Common myeloid progenitor, CD34-positive (primary cell): Measurements from ENCODE around the gene ZBTB12.

Source experiments
- CTCF ChIA-PET: fragments of 350-600 bp; sonication (Branson Sonifier 250); formaldehyde crosslinking; loops from one replicate; lab custom pipeline; 2021; ENCODE audit warnings: antibody characterized with exemption; lab: Charles Lee
- POLR2A ChIA-PET: fragments of 350-600 bp; sonication (Branson Sonifier 250); formaldehyde crosslinking; loops from one replicate; lab custom pipeline; 2021; ENCODE audit warnings: antibody characterized with exemption; lab: Charles Lee
- DNase-seq, 3 donors: peaks; one replicate each; pipeline versions ENCODE4 v3.0.0 to v3.0.0-alpha.2; 2013
- H3K27ac ChIP-seq, 2 experiments: 1 replicate in 1 of 2; 2 replicates in 1 of 2; pipeline ENCODE4 v1.7.0; 2013; ENCODE audit warnings: inconsistent platforms in 2 of 2, low read length in 2 of 2, mild to moderate bottlenecking in 2 of 2, low read depth in 1 of 2, moderate library complexity in 1 of 2; ENCODE audit not compliant: severe bottlenecking in 2 of 2, insufficient read depth in 1 of 2, poor library complexity in 1 of 2
- H3K27me3 ChIP-seq, 5 experiments: replicated peaks in 2 of 5; 1 replicate in 3 of 5; 2 replicates in 2 of 5; pipeline versions ENCODE4 v1.6.1 to v1.7.0; 2013; ENCODE audit warnings: low read length in 4 of 5, mild to moderate bottlenecking in 2 of 5, moderate library complexity in 2 of 5, inconsistent platforms in 1 of 5; ENCODE audit not compliant: insufficient read depth in 5 of 5, control insufficient read depth in 4 of 5
- H3K36me3 ChIP-seq, 4 experiments: 1 replicate in 2 of 4; 2 replicates in 2 of 4; pipeline versions ENCODE4 v1.6.1 to v1.7.0; 2013; ENCODE audit warnings: low read length in 3 of 4, control low read depth in 1 of 4, mild to moderate bottlenecking in 1 of 4; ENCODE audit not compliant: control insufficient read depth in 4 of 4, insufficient read depth in 4 of 4
- H3K4me1 ChIP-seq, 4 experiments: 1 replicate in 3 of 4; 2 replicates in 1 of 4; pipeline versions ENCODE4 v1.6.1 to v1.7.1; 2013; ENCODE audit warnings: low read length in 3 of 4, mild to moderate bottlenecking in 3 of 4, control low read depth in 1 of 4, inconsistent platforms in 1 of 4, moderate library complexity in 1 of 4; ENCODE audit not compliant: control insufficient read depth in 4 of 4, insufficient read depth in 4 of 4; ENCODE audit errors: control extremely low read depth in 1 of 4
- H3K4me3 ChIP-seq, 7 experiments: 1 replicate in 4 of 7; 2 replicates in 3 of 7; pipeline versions ENCODE4 v1.5.1 to v1.7.0; 2013; ENCODE audit warnings: mild to moderate bottlenecking in 7 of 7, low read length in 6 of 7, moderate library complexity in 6 of 7, inconsistent platforms in 2 of 7, low read depth in 2 of 7, control low read depth in 1 of 7; ENCODE audit not compliant: insufficient read depth in 4 of 7, control insufficient read depth in 1 of 7; ENCODE audit errors: extremely low read depth in 1 of 7
- H3K9me3 ChIP-seq, 5 experiments: 1 replicate in 4 of 5; 2 replicates in 1 of 5; pipeline versions ENCODE4 v1.6.1 to v1.7.1; 2013; ENCODE audit warnings: low read length in 4 of 5, mild to moderate bottlenecking in 2 of 5, inconsistent platforms in 1 of 5, low read depth in 1 of 5, moderate library complexity in 1 of 5; ENCODE audit not compliant: control insufficient read depth in 4 of 5, insufficient read depth in 2 of 5; ENCODE audit errors: control extremely low read depth in 1 of 5
- WGBS: methylation state at CpG from one replicate; pipeline ENCODE4 v1.1.5; 2013; ENCODE audit not compliant: insufficient coverage; 5-methylcytosine and 5-hydroxymethylcytosine counted together

The ZBTB12 gene

DNA sequence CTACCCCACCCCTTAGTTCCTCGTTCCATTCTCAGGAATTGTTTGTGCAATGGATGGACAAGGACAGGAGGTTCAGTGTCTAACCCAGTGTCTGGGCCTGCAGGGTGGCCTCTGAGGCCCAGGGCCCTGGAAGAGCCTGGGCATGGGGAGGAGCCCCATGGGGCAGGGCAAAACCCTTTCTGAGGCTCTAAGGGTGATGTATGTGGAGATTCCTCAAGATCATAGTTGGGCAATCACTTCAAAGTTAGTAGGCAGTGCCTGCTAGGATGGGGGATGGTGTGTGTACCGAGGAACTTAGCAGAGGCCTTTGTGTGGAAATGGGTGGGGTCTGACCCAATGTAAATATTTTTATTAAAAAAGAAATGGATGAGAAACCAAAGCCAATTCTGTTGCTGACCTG, 18.9 kb upstream of the ZBTB12 start:
- 92% methylated on average over 2 of the region's 2 CpGs for WGBS
- no peak for DNase-seq
- Histone ChIP-seq H3K27me3 (no peaks in the 10 kb centered on the region), H3K27ac (no peak overlapping the region), H3K4me1 (no peaks in the 10 kb centered on the region), H3K4me3 (no peak overlapping the region), H3K36me3 (no peaks in the 10 kb centered on the region), H3K9me3 (no peaks in the 10 kb centered on the region)
- ChIA-PET CTCF (interaction anchor here (1.4 to 5.4 kb wide), 4 partner anchors 17 to 82 kb away, joined by 3 to 24 read pairs (median 16); no protein-coding TSS in a partner anchor), POLR2A (interaction anchor here (0.6 kb wide), 1 partner anchor 1708 kb away, joined by 5 read pairs; no protein-coding TSS in a partner anchor)

- DNase-seq, result no peak
- no peaks in the 10 kb centered on the region for H3K27me3 ChIP-seq
- WGBS, result 94% methylated on average over 5 of the region's 6 CpGs
- H3K27ac ChIP-seq, result no peak overlapping the region
- no peaks in the 10 kb centered on the region for H3K36me3 ChIP-seq
- peaks cover 0 to 1% (median 0%) of the 10 kb centered on the region in 4 experiments for H3K4me1 ChIP-seq
- ChIA-PET CTCF (interaction anchor here (2.8 to 4.4 kb wide), 2 partner anchors 16 to 32 kb away, joined by 12 to 24 read pairs; no protein-coding TSS in a partner anchor), POLR2A (interaction anchor here (0.6 kb wide), 1 partner anchor 16 kb away, joined by 3 read pairs; no protein-coding TSS in a partner anchor)
- no peak overlapping the region for H3K4me3 ChIP-seq
- no peaks in the 10 kb centered on the region for H3K9me3 ChIP-seq
Observed at GRCh38 chr6:31919624-31920303, 17.9 kb upstream of the ZBTB12 start.

- POLR2A ChIA-PET, result no interaction called here
- no peak for DNase-seq
- CTCF ChIA-PET, result interaction anchor here (1.0 to 1.5 kb wide), 3 partner anchors 9 to 34 kb away, joined by 3 to 4 read pairs (median 3); no protein-coding TSS in a partner anchor
Observed at GRCh38 chr6:31918069-31918720, 16.3 kb upstream of the ZBTB12 start.

DNA sequence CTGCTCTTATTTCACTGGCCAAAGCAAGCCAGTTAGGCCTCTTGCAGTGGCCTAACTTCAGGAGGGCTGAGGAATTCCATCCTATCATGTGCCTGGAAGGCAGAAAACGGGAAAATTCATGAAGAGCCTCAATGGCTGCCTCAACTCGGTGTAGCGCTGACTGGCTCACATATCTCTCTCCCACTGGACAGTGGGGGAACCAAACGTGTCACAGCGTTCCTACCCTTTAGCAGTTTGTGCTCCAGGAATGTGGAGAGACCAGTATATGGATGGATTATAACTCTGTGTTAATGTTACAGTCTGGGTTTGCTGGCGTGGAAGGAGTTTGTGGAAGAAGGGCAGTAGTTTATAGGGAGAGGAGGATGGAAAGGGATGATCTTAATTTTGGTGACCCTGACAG, 13.9 kb upstream of the ZBTB12 start:
- Histone ChIP-seq H3K9me3 (no peaks in the 10 kb centered on the region), H3K4me3 (no peak overlapping the region), H3K27ac (no peak overlapping the region), H3K27me3 (no peaks in the 10 kb centered on the region), H3K4me1 (peaks cover 0 to 3% (median 0%) of the 10 kb centered on the region in 4 experiments), H3K36me3 (no peaks in the 10 kb centered on the region)
- ChIA-PET CTCF (no interaction called here), POLR2A (no interaction called here)
- no peak for DNase-seq
- 100% methylated on average over 2 of the region's 6 CpGs for WGBS

More at GRCh38 chr6:31918069-31918720, 16.3 kb upstream of the ZBTB12 start:
- H3K36me3 ChIP-seq, result no peaks in the 10 kb centered on the region
- 100% methylated on average over 2 of the region's 8 CpGs for WGBS
- no peak overlapping the region for H3K27ac ChIP-seq
- H3K27me3 ChIP-seq, result no peaks in the 10 kb centered on the region
- H3K9me3 ChIP-seq, result no peaks in the 10 kb centered on the region
- peaks cover 0 to 3% (median 0%) of the 10 kb centered on the region in 4 experiments for H3K4me1 ChIP-seq
- H3K4me3 ChIP-seq, result no peak overlapping the region

- ChIA-PET POLR2A (no interaction called here), CTCF (no interaction called here)
- H3K4me1 ChIP-seq, result peaks cover 0 to 3% (median 0%) of the 10 kb centered on the region in 4 experiments
- DNase-seq, result no peak
- H3K4me3 ChIP-seq, result no peak overlapping the region
- H3K27me3 ChIP-seq, result no peaks in the 10 kb centered on the region
- no peaks in the 10 kb centered on the region for H3K36me3 ChIP-seq
- H3K27ac ChIP-seq, result no peak overlapping the region
- no peaks in the 10 kb centered on the region for H3K9me3 ChIP-seq
Observed at GRCh38 chr6:31915351-31915750, 13.5 kb upstream of the ZBTB12 start.

GRCh38 chr6:31911826-31912585, 10.1 kb upstream of the ZBTB12 start:
- WGBS, result 96% methylated on average over 9 of the region's 11 CpGs
- DNase-seq, result no peak
- H3K36me3 ChIP-seq, result no peaks in the 10 kb centered on the region
- H3K9me3 ChIP-seq, result no peaks in the 10 kb centered on the region
- H3K4me3 ChIP-seq, result no peak overlapping the region
- no peaks in the 10 kb centered on the region for H3K27me3 ChIP-seq
- H3K27ac ChIP-seq, result no peak overlapping the region
- CTCF ChIA-PET, result no interaction called here
- POLR2A ChIA-PET, result no interaction called here
- H3K4me1 ChIP-seq, result peaks cover 0 to 12% (median 0%) of the 10 kb centered on the region in 4 experiments
